ENCODE measurements around the gene TCF21.

TCF21 gene

DNA sequence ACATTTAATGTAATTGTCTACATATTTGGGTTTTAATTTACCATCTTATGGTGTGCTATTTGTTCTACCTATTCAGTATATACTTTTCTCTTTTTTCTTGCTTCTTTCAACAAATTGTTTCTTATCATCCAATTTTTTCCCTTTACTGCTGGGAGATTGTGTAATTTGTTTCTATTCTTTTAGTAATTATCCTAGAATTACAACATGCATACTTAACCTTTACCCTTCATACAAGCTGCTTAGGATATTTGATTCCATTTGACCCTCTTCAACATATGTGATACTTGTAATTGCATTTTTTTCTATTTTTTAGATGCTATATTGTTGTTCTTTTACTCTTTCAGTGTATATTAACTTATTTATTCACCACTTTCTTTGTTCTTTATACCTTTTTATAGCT, 49.0 kb downstream of the TCF21 start:
- H3K27ac ChIP-seq = no peak overlapping the region
- TF ChIP-seq, protein P1, sequence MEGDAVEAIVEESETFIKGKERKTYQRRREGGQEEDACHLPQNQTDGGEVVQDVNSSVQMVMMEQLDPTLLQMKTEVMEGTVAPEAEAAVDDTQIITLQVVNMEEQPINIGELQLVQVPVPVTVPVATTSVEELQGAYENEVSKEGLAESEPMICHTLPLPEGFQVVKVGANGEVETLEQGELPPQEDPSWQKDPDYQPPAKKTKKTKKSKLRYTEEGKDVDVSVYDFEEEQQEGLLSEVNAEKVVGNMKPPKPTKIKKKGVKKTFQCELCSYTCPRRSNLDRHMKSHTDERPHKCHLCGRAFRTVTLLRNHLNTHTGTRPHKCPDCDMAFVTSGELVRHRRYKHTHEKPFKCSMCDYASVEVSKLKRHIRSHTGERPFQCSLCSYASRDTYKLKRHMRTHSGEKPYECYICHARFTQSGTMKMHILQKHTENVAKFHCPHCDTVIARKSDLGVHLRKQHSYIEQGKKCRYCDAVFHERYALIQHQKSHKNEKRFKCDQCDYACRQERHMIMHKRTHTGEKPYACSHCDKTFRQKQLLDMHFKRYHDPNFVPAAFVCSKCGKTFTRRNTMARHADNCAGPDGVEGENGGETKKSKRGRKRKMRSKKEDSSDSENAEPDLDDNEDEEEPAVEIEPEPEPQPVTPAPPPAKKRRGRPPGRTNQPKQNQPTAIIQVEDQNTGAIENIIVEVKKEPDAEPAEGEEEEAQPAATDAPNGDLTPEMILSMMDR (conservative IDR thresholded peaks at IDR 0.05) = no peak

DNA sequence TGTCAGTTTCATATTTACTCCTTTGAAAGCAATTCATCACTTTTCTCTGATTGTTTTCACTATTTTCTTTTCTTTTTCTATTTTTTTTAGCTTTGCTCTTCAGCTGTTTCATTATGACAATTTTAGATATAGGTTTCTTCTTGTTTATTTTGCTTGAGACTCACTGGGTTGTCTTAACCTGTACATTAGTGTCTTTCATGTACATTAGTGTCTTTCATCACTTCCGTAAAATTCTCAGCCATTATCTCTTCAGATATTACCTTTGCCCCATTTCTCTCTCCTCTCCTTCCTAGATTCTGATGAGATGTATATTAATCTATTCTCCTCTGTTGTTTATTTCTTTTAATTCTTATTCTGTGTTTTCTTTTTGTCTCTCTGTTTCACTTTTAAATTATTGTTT, 49.6 kb downstream of the TCF21 start:
- TF ChIP-seq, protein P1 (conservative IDR thresholded peaks at IDR 0.05) = no peak
- no peak overlapping the region for H3K27ac ChIP-seq

DNA sequence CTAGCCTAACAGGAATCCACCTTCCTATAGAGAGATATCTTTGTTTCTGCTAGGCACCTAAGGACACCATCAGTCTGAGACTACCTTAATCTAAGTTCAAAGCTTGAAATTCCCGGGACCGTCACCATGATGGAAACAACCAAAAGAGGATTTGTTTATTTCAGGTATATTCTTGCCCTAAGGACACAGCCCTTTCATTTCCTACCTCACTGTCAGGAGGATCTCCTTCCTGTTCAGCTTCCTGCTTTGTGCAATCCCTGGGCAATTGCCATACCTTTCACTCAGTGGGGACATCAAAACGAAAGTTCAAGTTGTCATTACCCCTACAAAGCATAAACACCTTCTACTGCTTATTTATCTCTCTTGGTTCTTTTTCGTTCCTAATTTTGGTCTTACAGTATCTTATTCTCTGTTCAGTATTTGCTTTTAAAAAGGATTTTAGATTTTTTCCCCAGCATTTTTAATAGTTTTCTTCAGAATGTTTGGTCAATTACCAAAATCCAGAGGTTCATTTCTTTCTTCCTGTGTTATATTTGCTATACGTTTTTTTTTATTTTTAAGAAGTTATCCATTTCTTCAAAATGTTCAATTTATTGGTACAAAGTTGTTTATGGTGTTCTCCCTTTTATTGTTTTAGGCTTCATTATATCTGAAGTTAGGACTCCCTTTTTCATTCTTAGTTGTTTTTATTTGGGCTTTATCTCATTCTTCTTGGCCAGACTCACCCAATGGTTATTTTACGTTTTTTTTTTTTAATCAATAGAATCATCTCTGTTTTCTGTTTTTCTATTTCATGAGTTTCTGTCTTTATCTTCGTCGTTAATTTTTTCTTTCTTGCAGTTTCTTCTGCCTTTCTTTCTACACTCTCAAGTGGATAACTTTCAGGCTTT, 51.1 kb downstream of the TCF21 start:
- peak overlapping the region; percentile 30; the same call in 1 of the 2 replicates for H3K27ac ChIP-seq

More for the DNA sequence above, 51.1 kb downstream of the TCF21 start:
- TF ChIP-seq, protein P1 (conservative IDR thresholded peaks at IDR 0.05) = no peak
